Uterus (tissue), 4 donors: ENCODE measurements around the gene CNPY1. TPM values are rescaled to one million over a fixed set of nuclear protein-coding genes. Genes with fewer than 3 reads are reported as not detected.

Experiments
- DNase-seq, 2 donors: peaks; one replicate each; pipeline ENCODE4 v3.0.0-alpha.2; 2019 to 2020
- H3K27ac ChIP-seq, 2 donors: fragments of 200-600 bp; sonication (generic); 1 replicate in 1 of 2; 2 replicates in 1 of 2; pipeline ENCODE4 v1.5.1; 2016 to 2018
- H3K27me3 ChIP-seq, 2 donors: fragments of 200-600 bp; sonication (generic); one replicate each; pipeline ENCODE4 v1.5.1; 2018 to 2019; ENCODE audit warnings: control low read depth in 1 of 2
- H3K36me3 ChIP-seq, 2 donors: fragments of 200-600 bp; sonication (generic); one replicate each; pipeline ENCODE4 v1.5.1; 2019; ENCODE audit warnings: control low read depth in 1 of 2
- H3K4me1 ChIP-seq, 2 donors: fragments of 200-600 bp; sonication (generic); one replicate each; pipeline ENCODE4 v1.5.1; 2018 to 2019; ENCODE audit warnings: control low read depth in 1 of 2
- H3K4me3 ChIP-seq, 2 donors: fragments of 200-600 bp; sonication (generic); 1 replicate in 1 of 2; 2 replicates in 1 of 2; pipeline ENCODE4 v1.5.1; 2018 to 2019; ENCODE audit warnings: mild to moderate bottlenecking in 1 of 2
- H3K9me3 ChIP-seq, 2 donors: fragments of 200-600 bp; sonication (generic); one replicate each; pipeline ENCODE4 v1.5.1; 2019; ENCODE audit warnings: control low read depth in 1 of 2
- POLR2A ChIP-seq, 2 donors: fragments of 450-650 bp; IDR thresholded peaks; one replicate each; pipeline ENCODE4 v1.6.1; 2016; ENCODE audit warnings: antibody characterized with exemption in 2 of 2, mild to moderate bottlenecking in 1 of 2, moderate library complexity in 1 of 2
- intact Hi-C: fragments of 100-400 bp; cut with DNase I; formaldehyde crosslinking; loops from one replicate; pipeline ENCODE4 v1.15.1; 2023; ENCODE audit warnings: low total_unique reads
- total RNA-seq, 4 donors: library from RNA; depleted of rRNA in 3 of 4; stranded (reverse); fragments of >200 nt in 3 of 4; gene quantifications; one replicate each; pipeline versions ENCODE4 v1.1.0 to v1.2.4, GENCODE V29; 2014 to 2023
- TF ChIP-seq, protein P1 (sequence below), 4 experiments: fragments of 200-600 bp in 2 of 4; fragments of 450-650 bp in 2 of 4; sonication (generic) in 2 of 4; IDR thresholded peaks; one replicate each; pipeline ENCODE4 v1.5.1; 2016 to 2019; ENCODE audit warnings: antibody characterized with exemption in 4 of 4, mild to moderate bottlenecking in 2 of 4, moderate library complexity in 1 of 4
- donor health status: DM: yes; HTN: yes; CAD: no.

CNPY1 gene
- total RNA-seq, 4 donors from 2014 or later, result not detected

DNA sequence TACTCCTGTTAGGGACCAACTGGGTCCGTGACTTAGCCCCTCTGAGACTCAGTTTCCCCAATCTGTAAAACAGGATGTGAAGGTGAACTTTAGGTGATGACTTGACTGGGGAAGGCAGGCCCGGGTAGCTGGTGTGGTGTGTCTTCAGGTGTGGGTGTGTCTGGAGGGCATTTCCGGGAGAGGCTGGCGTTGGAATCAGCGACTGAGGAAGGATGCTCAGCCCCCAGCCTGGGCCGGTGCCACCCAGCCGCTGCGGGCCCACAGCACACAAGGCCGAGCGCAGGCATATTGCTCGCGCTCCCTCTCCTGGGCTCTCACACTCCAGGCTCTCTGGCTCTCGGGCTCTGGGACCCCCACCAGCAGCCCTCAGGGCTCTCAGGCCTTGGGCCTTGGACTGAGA is 31.7 kb upstream of the CNPY1 start:
- TF ChIP-seq POLR2A (IDR thresholded peaks at IDR 0.05), result no peak
- TF ChIP-seq, protein P1, sequence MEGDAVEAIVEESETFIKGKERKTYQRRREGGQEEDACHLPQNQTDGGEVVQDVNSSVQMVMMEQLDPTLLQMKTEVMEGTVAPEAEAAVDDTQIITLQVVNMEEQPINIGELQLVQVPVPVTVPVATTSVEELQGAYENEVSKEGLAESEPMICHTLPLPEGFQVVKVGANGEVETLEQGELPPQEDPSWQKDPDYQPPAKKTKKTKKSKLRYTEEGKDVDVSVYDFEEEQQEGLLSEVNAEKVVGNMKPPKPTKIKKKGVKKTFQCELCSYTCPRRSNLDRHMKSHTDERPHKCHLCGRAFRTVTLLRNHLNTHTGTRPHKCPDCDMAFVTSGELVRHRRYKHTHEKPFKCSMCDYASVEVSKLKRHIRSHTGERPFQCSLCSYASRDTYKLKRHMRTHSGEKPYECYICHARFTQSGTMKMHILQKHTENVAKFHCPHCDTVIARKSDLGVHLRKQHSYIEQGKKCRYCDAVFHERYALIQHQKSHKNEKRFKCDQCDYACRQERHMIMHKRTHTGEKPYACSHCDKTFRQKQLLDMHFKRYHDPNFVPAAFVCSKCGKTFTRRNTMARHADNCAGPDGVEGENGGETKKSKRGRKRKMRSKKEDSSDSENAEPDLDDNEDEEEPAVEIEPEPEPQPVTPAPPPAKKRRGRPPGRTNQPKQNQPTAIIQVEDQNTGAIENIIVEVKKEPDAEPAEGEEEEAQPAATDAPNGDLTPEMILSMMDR (IDR thresholded peaks at IDR 0.05), result no peak
- no peak for DNase-seq

DNA sequence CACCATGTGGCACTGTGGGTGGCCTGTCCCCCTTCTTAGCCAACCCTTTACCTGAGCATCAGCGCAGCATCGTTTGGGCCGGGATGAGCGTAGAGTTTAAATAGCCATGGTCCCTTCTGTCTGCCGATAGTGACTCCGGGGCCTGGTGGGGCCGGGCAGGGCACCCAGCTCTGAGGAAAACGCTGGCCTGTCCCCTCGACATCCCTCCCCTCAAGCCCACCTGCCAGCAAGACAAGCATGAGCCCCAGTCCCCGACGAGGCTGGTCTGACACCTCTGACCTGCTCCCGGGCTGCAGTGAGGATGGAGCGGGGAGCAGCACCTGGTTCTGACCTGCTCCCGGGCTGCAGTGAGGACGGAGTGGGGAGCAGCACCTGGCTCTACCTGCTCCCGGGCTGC is 31.1 kb upstream of the CNPY1 start:
- intact Hi-C loops, result no loop called here
- TF ChIP-seq POLR2A (IDR thresholded peaks at IDR 0.05), result no peak
- TF ChIP-seq, protein P1 (IDR thresholded peaks at IDR 0.05), result no peak
- no peak overlapping the region for H3K4me3 ChIP-seq
- H3K9me3 ChIP-seq, result no peaks in the 10 kb centered on the region
- no peaks in the 10 kb centered on the region for H3K36me3 ChIP-seq
- no peak overlapping the region for H3K27ac ChIP-seq
- H3K27me3 ChIP-seq, result no peaks in the 10 kb centered on the region
- H3K4me1 ChIP-seq, result no peaks in the 10 kb centered on the region
- DNase-seq, result no peak

More for the DNA sequence above, 31.7 kb upstream of the CNPY1 start:
- no peak overlapping the region for H3K27ac ChIP-seq
- intact Hi-C loops, result no loop called here
- no peaks in the 10 kb centered on the region for H3K4me1 ChIP-seq
- H3K36me3 ChIP-seq, result no peaks in the 10 kb centered on the region
- H3K4me3 ChIP-seq, result no peak overlapping the region
- H3K9me3 ChIP-seq, result no peaks in the 10 kb centered on the region
- H3K27me3 ChIP-seq, result no peaks in the 10 kb centered on the region

DNA sequence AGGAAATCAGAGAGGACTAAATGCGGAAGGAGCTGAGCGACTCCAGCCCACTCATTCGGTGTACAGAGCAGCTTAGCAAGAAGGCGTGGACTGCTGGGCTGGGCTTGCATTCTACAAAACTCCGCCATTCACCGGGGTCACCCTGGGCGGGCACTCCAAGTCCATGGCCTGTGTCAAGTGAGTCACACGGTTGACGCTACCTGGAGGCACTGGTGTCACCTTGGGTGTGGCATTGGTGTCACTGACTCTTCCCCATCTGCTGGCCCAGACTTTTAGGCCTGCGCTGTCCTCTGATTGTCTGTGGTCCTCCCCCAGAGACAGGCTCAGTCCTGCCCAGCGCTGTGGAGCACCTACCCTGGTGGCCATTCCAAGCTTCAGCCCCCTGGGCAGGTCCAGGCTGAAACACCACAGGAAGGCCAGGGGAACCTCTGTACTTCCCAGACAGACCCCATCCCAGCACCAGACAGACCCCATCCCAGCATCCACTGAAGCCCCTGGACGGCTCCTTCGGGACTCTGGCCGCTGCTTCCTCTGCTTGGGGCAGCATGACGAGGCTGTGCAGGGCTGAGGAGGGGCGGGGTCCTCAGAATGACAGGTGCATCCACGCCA is 30.6 kb upstream of the CNPY1 start:
- TF ChIP-seq, protein P1 (IDR thresholded peaks at IDR 0.05), result no peak
- no peak for TF ChIP-seq POLR2A (IDR thresholded peaks at IDR 0.05)
- H3K27ac ChIP-seq, result no peak overlapping the region
- H3K36me3 ChIP-seq, result no peaks in the 10 kb centered on the region
- DNase-seq, result no peak
- no peaks in the 10 kb centered on the region for H3K9me3 ChIP-seq
- no peak overlapping the region for H3K4me3 ChIP-seq
- H3K4me1 ChIP-seq, result no peaks in the 10 kb centered on the region
- intact Hi-C loops, result no loop called here
- H3K27me3 ChIP-seq, result no peaks in the 10 kb centered on the region

DNA sequence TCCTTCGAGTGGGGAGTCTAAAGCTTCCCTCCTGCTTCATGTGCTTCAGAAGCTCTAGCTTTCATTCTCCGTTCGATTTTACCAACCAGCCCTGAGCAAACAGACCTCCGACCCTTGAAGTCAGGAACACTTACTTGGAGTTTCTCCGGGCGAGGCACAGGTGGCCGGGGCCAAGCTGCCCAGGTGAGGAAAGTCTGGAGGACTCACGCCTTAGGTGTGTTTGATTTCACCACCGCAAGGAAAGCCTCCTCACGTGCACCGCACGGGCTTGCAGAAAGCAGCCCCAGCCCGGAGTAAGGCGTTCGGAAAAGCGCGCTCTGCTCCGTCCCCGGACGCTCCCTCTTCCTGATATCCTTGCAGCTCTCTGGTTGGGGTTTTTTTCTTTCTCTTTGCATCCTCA is 30.1 kb upstream of the CNPY1 start:
- H3K4me3 ChIP-seq, result no peak overlapping the region
- H3K27me3 ChIP-seq, result peaks cover 0 to 1% of the 10 kb centered on the region in 2 donors
- intact Hi-C loops, result no loop called here
- no peak for DNase-seq
- H3K27ac ChIP-seq, result no peak overlapping the region
- no peaks in the 10 kb centered on the region for H3K36me3 ChIP-seq
- H3K4me1 ChIP-seq, result no peaks in the 10 kb centered on the region
- no peaks in the 10 kb centered on the region for H3K9me3 ChIP-seq
- no peak for TF ChIP-seq POLR2A (IDR thresholded peaks at IDR 0.05)
- TF ChIP-seq, protein P1 (IDR thresholded peaks at IDR 0.05), result no peak

DNA sequence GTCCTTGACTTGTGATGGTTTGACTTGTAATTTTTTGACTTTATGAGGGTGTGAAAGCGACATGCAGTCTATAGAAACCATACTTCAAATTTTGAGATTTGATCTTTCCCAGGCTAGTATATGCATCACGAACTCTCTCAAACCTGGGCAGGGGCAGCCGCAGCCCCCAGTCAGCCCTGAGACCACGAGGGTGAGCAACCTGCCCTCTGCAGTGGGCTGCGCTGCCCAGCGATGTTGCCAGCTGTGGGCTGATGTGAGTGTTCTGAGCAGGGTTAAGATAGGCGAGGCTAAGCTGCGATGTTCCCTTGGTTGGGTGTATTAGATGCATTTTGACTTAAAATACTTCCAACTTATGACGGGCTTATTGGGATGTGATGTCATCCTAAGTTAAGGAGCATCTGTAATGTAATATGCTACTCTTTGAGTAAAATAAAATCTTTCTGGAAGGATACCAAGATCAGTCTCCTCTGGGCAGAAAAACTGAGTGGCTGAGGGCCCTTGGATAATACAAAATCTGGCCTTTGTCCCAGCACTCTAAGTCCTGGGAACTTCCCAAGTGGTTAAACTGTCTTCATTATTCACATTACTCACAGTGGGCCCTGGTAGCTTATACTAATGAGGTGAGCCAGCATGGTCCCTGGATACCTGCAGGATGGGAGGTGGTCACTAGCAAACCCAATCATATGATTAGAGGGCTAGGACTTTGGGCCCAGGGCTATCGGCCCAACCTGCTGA is 28.4 kb upstream of the CNPY1 start:
- DNase-seq, result no peak
- intact Hi-C loops, result no loop called here
- Histone ChIP-seq H3K27me3 (peaks cover 0 to 4% of the 10 kb centered on the region in 2 donors), H3K9me3 (no peaks in the 10 kb centered on the region), H3K27ac (no peak overlapping the region), H3K36me3 (no peaks in the 10 kb centered on the region), H3K4me3 (no peak overlapping the region), H3K4me1 (no peaks in the 10 kb centered on the region)
- TF ChIP-seq POLR2A (IDR thresholded peaks at IDR 0.05), result no peak
- TF ChIP-seq, protein P1 (IDR thresholded peaks at IDR 0.05), result no peak
